ENCODE measurements around the gene RDM1.

DNA sequence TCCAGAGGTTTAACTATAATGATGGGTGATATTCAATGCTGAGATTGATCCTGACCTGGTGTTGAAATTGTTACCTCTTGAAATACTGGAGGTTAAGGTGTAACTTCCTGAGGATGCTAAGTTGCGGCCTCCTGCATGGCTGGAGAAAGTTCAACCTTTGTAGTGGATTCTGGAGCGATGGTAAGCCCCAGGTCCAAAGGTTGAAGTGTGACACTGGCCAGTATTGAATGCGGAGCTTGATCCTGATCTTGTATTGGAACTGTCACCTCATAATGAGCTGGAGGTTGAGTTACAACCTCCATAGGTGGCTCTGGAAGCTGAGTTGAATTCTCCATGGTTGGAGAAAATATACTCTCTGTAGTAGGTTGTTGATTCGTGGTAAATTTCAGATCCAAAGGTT is 17.0 kb downstream of the RDM1 start:
- TF ChIP-seq CTCF (IDR thresholded peaks at IDR 0.05; ENCODE audit: borderline replicate concordance, extremely low read depth, low read length, poor library complexity, severe bottlenecking) (no peak), EZH2 (IDR thresholded peaks at IDR 0.05; ENCODE audit: borderline replicate concordance, low read depth, low read length, severe bottlenecking) (no peak)

Data from DND-41 (cell line).